ENCODE results near the gene SLC2A2.

SLC2A2 gene

DNA sequence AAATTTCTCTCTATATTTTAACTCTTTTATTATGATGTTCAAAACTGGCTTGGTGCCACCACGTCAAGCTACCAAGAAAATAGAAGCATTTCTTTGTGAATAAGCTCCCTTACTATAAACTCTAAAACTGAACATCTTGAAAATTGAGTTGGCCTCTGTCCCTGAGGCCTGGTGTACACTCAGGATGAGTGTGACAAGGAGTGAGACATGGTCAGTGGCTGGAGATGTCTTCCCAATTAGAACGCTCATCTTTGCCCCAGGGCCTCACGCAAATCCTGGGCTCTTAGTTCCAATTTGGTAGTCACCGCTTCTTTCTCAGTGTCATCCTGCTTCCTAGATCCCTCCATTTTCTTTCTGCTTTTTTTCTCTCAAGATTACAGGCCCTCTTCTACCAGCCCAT, 26.2 kb downstream of the SLC2A2 start:
- H3K4me1 ChIP-seq (ENCODE audit: control insufficient read depth, insufficient read depth, low read length) = no peaks in the 10 kb centered on the region
- H3K9me3 ChIP-seq (ENCODE audit: control insufficient read depth, insufficient read depth, low read length) = no peaks in the 10 kb centered on the region
- no peaks in the 10 kb centered on the region for H3K27me3 ChIP-seq (ENCODE audit: control insufficient read depth, insufficient read depth, low read length)
- no peak overlapping the region for H3K9ac ChIP-seq (ENCODE audit: low read depth, low read length)
- no peak overlapping the region for H3K4me3 ChIP-seq (ENCODE audit: low read depth, low read length)
- H3K36me3 ChIP-seq (ENCODE audit: control insufficient read depth, insufficient read depth, low read length) = no peaks in the 10 kb centered on the region

DNA sequence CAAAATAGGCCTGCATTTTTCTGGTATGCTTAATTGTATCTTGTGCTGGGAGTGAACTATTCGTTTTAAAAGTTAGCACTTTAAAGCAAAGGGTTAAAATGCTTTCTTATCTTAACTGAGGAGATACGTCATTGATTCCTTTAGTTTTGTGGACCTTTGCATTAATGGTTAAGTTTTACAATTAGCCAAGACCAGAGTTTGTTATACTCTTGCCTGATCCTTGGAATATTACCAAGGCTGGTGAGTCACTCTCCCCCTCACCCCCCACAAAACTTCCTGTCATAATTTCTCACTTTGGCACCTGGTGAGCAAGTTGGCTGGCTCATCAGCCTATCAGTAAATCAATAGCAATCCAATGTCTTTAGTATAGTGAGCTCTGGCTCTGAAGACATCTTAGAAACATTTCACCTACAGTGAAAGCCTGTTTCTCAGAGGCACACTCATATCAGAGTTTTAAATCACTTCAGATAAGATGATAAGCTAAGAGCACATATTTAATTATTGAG, 26.7 kb downstream of the SLC2A2 start:
- Histone ChIP-seq H3K4me1 (ENCODE audit: control insufficient read depth, insufficient read depth, low read length) (no peaks in the 10 kb centered on the region), H3K36me3 (ENCODE audit: control insufficient read depth, insufficient read depth, low read length) (no peaks in the 10 kb centered on the region), H3K27me3 (ENCODE audit: control insufficient read depth, insufficient read depth, low read length) (no peaks in the 10 kb centered on the region), H3K9me3 (ENCODE audit: control insufficient read depth, insufficient read depth, low read length) (no peaks in the 10 kb centered on the region), H3K4me3 (ENCODE audit: low read depth, low read length) (no peak overlapping the region), H3K9ac (ENCODE audit: low read depth, low read length) (no peak overlapping the region)

DNA sequence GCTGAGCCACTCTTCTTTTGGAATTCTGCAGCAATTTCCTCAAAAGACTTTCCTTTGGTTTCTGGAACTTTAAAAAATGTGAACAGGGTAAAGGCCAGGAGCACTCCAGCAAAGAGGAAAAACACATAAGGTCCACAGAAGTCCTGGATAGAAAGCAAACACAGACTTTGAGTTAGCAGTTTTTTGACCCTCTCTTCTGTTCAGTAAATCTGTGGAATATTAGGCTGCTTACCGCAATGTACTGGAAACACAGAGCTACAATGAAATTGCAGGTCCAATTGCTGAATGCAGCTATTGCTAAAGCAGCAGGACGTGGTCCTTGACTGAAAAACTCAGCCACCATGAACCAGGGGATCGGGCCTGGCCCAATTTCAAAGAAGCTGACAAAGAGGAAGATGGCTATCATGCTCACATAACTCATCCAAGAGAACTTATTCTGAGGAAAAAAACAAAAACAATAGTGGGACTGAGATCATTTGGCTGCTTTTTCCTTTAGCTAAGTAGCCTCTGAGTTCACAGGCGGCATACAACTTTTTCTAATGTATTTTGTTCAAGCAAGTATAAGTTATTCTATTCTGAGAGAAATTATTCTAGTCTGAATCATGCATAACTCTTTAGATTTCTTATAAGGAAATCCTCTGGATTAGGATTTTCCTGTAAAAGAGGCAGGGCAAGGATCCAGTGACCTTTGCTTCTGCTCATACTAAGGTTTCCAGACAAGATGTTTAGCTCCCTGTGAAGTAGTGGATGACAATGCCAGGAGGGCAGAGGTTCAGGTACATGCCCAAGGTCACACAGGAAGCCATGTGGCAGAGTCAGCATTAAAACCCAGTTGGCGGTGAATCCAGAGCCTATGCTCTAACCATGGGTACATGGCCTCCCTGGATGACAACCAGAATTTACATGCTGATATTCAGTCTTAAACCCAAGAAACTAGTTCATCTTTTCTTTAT, 28.3 kb downstream of the SLC2A2 start:
- H3K9me3 ChIP-seq (ENCODE audit: control insufficient read depth, insufficient read depth, low read length) = no peaks in the 10 kb centered on the region
- no peak overlapping the region for H3K9ac ChIP-seq (ENCODE audit: low read depth, low read length)
- no peaks in the 10 kb centered on the region for H3K27me3 ChIP-seq (ENCODE audit: control insufficient read depth, insufficient read depth, low read length)
- H3K36me3 ChIP-seq (ENCODE audit: control insufficient read depth, insufficient read depth, low read length) = no peaks in the 10 kb centered on the region
- H3K4me1 ChIP-seq (ENCODE audit: control insufficient read depth, insufficient read depth, low read length) = no peaks in the 10 kb centered on the region
- no peak overlapping the region for H3K4me3 ChIP-seq (ENCODE audit: low read depth, low read length)

DNA sequence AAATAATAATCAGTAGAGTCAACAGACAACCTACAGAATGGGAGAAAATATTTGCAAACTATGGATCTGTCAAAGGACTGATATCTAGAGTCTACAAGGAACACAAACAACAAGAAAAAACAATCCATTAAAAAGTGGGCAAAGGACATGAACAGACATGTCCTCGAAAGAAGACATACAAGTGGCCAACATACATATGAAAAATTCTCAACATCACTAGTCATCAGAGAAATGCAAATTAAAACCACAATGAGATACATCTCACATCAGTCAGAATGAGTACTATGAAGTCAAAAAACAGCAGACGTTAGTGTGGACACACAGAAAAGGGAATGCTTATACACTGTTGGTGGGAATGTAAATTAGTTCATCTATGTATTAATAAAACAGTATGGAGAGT, 33.7 kb downstream of the SLC2A2 start:
- H3K9me3 ChIP-seq (ENCODE audit: control insufficient read depth, insufficient read depth, low read length) = no peaks in the 10 kb centered on the region
- H3K36me3 ChIP-seq (ENCODE audit: control insufficient read depth, insufficient read depth, low read length) = no peaks in the 10 kb centered on the region
- no peaks in the 10 kb centered on the region for H3K27me3 ChIP-seq (ENCODE audit: control insufficient read depth, insufficient read depth, low read length)
- H3K4me3 ChIP-seq (ENCODE audit: low read depth, low read length) = no peak overlapping the region
- H3K4me1 ChIP-seq (ENCODE audit: control insufficient read depth, insufficient read depth, low read length) = no peaks in the 10 kb centered on the region
- H3K9ac ChIP-seq (ENCODE audit: low read depth, low read length) = no peak overlapping the region

DNA sequence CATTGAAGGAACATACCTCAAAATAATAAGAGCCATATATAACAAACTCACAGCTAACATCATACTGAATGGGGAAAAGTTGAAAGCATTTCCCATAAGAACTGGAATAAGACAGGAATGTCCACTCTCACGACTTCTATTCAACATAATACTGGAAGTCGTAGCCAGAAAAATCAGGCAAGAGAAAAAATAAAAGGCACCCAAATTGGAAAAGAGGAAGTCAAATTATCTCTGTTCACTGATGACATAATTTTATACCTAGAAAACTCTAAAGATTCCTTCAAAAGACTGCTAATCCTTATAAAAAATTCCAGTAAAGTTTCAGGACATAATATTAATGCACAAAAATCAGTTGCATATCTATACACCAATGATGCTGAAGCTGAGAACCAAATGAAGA, 34.9 kb downstream of the SLC2A2 start:
- Histone ChIP-seq H3K27me3 (ENCODE audit: control insufficient read depth, insufficient read depth, low read length) (no peaks in the 10 kb centered on the region), H3K9ac (ENCODE audit: low read depth, low read length) (no peak overlapping the region), H3K4me1 (ENCODE audit: control insufficient read depth, insufficient read depth, low read length) (no peaks in the 10 kb centered on the region), H3K36me3 (ENCODE audit: control insufficient read depth, insufficient read depth, low read length) (no peaks in the 10 kb centered on the region), H3K4me3 (ENCODE audit: low read depth, low read length) (no peak overlapping the region), H3K9me3 (ENCODE audit: control insufficient read depth, insufficient read depth, low read length) (no peaks in the 10 kb centered on the region)

DNA sequence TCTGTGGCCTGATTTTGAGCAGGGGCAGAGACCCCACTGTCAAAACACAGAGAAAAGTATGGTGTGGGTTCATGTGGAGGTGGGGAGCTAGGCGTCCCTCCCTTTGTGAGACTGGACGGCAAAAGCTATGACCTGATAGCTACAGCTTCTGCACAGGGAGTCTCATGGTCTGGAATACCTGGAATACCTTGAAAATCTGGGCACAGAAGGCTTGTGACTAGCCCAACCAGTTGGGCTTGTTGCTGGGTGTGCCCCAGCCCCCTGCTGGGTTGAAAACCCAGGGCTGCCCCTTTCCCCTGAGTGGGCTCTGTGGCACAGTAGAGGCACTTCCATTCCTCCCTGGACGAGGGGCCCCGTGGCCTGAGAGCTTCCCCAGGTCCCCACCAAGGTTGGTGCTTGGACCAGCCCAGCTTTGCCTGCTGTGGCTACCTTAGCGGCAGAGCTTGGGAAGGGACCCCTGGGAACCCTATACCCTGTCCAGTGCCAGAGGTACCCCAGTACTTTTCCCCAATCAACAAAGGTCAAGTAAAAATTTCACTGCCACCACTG, 37.3 kb downstream of the SLC2A2 start:
- Histone ChIP-seq H3K9ac (ENCODE audit: low read depth, low read length) (no peak overlapping the region), H3K36me3 (ENCODE audit: control insufficient read depth, insufficient read depth, low read length) (no peaks in the 10 kb centered on the region), H3K9me3 (ENCODE audit: control insufficient read depth, insufficient read depth, low read length) (no peaks in the 10 kb centered on the region), H3K4me3 (ENCODE audit: low read depth, low read length) (no peak overlapping the region), H3K4me1 (ENCODE audit: control insufficient read depth, insufficient read depth, low read length) (no peaks in the 10 kb centered on the region), H3K27me3 (ENCODE audit: control insufficient read depth, insufficient read depth, low read length) (no peaks in the 10 kb centered on the region)

DNA sequence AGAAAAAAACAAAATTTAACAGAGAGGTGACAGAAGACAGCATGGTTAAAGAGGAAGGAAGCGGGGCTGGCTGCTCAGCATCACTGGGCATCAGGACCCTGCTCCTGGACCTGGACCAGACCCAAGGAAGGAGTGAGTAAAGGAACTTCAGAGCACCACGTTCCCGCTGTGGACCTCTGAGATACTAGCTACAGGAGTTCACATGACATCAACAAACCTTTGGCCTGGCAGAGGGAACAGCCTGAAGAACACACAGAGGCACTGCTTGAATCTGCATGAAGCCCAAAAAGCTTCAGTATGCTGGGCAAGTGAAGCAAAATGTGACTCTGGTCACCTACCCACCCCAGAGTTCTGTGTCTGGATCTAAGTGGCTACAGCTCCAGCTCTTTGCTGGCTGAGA, 38.1 kb downstream of the SLC2A2 start:
- no peak overlapping the region for H3K9ac ChIP-seq (ENCODE audit: low read depth, low read length)
- H3K4me3 ChIP-seq (ENCODE audit: low read depth, low read length) = no peak overlapping the region
- no peaks in the 10 kb centered on the region for H3K4me1 ChIP-seq (ENCODE audit: control insufficient read depth, insufficient read depth, low read length)
- H3K27me3 ChIP-seq (ENCODE audit: control insufficient read depth, insufficient read depth, low read length) = no peaks in the 10 kb centered on the region
- H3K36me3 ChIP-seq (ENCODE audit: control insufficient read depth, insufficient read depth, low read length) = no peaks in the 10 kb centered on the region
- no peaks in the 10 kb centered on the region for H3K9me3 ChIP-seq (ENCODE audit: control insufficient read depth, insufficient read depth, low read length)

DNA sequence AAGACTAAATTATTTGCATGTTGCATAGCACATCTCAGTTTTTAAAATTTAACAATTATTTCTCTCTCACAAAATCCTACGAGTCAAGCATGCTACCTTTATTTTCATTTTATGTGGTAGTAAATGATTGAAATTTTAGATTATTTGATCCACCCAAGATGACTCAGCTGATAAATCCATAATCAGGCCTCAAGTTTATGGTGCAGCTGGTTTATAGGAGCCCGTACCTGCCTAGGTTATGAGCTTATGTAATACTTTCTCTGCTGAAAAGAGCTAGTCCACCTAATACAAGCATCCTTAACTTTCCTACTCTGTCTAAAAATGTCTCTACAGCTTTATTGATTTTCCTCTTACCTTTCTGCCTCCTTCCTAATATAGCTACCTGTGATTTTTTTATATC, 41.2 kb downstream of the SLC2A2 start:
- no peaks in the 10 kb centered on the region for H3K36me3 ChIP-seq (ENCODE audit: control insufficient read depth, insufficient read depth, low read length)
- H3K9me3 ChIP-seq (ENCODE audit: control insufficient read depth, insufficient read depth, low read length) = no peaks in the 10 kb centered on the region
- H3K9ac ChIP-seq (ENCODE audit: low read depth, low read length) = no peak overlapping the region
- H3K4me1 ChIP-seq (ENCODE audit: control insufficient read depth, insufficient read depth, low read length) = no peaks in the 10 kb centered on the region
- no peak overlapping the region for H3K4me3 ChIP-seq (ENCODE audit: low read depth, low read length)
- no peaks in the 10 kb centered on the region for H3K27me3 ChIP-seq (ENCODE audit: control insufficient read depth, insufficient read depth, low read length)

DNA sequence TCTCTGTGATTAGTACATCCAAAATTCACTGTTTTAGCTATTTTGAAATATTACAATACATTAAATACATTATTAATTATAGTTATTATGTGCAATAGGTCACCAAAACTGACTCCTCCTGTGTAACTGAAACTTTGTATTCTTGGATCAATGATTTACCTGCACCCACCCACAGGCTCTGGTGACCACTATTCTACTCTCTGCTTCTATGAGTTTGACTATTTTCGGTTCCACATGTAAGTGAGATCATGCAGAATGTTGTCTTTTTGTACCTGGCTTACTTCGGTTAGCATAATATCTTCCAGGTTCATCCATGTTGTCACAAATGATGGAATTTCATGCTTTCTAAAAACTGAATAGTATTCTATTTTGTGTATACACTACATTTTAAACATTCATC, 43.8 kb downstream of the SLC2A2 start:
- peaks cover 2% of the 10 kb centered on the region for H3K4me1 ChIP-seq (ENCODE audit: control insufficient read depth, insufficient read depth, low read length)
- H3K36me3 ChIP-seq (ENCODE audit: control insufficient read depth, insufficient read depth, low read length) = no peaks in the 10 kb centered on the region
- H3K9ac ChIP-seq (ENCODE audit: low read depth, low read length) = no peak overlapping the region
- no peaks in the 10 kb centered on the region for H3K9me3 ChIP-seq (ENCODE audit: control insufficient read depth, insufficient read depth, low read length)
- H3K27me3 ChIP-seq (ENCODE audit: control insufficient read depth, insufficient read depth, low read length) = no peaks in the 10 kb centered on the region
- H3K4me3 ChIP-seq (ENCODE audit: low read depth, low read length) = no peak overlapping the region

DNA sequence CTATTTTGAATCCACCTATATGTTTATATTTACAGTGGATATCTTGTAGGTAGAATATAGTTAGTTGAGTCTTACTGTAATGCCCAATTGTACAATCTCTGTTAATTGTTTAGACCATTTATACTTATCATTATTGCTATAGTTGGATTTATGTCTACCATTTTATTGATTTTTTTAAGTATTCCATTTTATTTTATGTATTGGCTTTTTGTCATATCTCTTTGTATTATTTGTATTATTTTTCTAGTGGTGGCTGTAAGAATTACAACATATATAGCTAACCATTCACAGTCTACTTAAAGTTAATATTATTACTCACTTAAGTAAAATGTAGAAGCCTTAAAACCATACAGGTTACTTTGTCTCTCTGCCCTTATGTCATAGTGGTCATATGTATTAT, 46.1 kb downstream of the SLC2A2 start:
- Histone ChIP-seq H3K4me1 (ENCODE audit: control insufficient read depth, insufficient read depth, low read length) (peaks cover 2% of the 10 kb centered on the region), H3K9me3 (ENCODE audit: control insufficient read depth, insufficient read depth, low read length) (no peaks in the 10 kb centered on the region), H3K4me3 (ENCODE audit: low read depth, low read length) (no peak overlapping the region), H3K9ac (ENCODE audit: low read depth, low read length) (no peak overlapping the region), H3K27me3 (ENCODE audit: control insufficient read depth, insufficient read depth, low read length) (no peaks in the 10 kb centered on the region), H3K36me3 (ENCODE audit: control insufficient read depth, insufficient read depth, low read length) (no peaks in the 10 kb centered on the region)

DNA sequence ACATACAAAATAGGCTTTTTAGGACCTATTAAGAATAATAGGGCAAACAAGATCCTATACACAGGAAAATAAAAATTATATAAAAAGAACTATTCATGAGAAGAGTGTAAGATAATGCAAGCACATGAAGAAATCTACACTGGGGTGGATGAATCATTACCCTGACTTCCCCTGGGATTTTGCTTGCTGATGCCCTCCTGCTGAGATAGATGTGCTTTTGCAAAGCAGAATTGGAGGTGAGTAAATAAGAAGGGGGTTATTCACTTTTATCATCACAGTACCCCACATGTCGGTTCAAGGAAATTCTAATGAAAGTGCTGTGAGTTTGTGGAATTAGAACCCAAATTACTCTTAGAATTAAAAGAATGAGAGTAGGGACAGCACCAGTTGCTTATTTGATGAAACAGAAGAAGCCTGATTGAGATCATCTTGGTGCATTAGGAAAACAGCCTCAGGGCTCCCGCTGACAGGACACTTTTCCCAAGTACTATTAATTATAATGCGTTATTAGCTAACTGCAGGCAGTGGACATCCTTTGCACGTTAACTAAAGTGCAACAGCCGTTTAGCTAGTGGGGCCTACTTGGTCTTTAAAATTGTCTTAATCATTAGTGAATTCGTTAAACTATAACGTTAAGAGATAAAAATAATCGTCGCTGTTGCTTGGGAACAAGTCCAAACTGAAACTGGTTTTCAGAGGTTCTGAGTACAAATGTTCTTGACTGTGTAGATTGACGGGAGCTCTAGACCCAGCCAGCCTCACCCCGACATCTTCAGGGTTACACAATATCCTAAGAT, 48.4 kb downstream of the SLC2A2 start:
- peaks cover 2% of the 10 kb centered on the region for H3K4me1 ChIP-seq (ENCODE audit: control insufficient read depth, insufficient read depth, low read length)
- no peak overlapping the region for H3K4me3 ChIP-seq (ENCODE audit: low read depth, low read length)
- no peaks in the 10 kb centered on the region for H3K36me3 ChIP-seq (ENCODE audit: control insufficient read depth, insufficient read depth, low read length)
- no peaks in the 10 kb centered on the region for H3K27me3 ChIP-seq (ENCODE audit: control insufficient read depth, insufficient read depth, low read length)
- H3K9ac ChIP-seq (ENCODE audit: low read depth, low read length) = no peak overlapping the region
- no peaks in the 10 kb centered on the region for H3K9me3 ChIP-seq (ENCODE audit: control insufficient read depth, insufficient read depth, low read length)
